HG02840 (cell line): ENCODE data around the gene CEMIP.
"Not testable (repeated sequence)": the region's sequence is repeated elsewhere in the genome, so short reads cannot be mapped to it uniquely, and the experiment has no call there.

Experiments used
- ATAC-seq: cut with Tn5 transposase; IDR thresholded peaks from one replicate; pipeline ENCODE4 v1.9.1; 2021; ENCODE audit warnings: mild to moderate bottlenecking, moderate library complexity, moderate number of reproducible peaks; ENCODE audit not compliant: unreplicated experiment, low FRiP score

CEMIP gene

DNA sequence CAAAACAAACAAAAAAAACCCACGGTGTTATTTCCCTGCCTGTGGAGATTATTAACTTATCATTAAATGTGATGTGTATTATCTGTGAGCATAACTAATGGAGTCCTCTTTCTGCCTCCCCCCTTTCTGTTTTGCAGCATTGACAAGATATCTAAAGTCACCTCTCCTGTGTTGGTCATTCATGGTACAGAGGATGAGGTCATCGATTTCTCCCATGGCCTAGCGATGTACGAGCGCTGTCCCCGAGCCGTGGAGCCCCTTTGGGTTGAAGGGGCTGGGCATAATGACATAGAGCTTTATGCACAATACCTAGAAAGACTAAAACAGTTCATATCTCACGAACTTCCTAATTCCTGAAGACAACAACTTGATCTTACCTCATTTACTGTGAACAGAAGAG, 25.2 kb upstream of the CEMIP start:
- no peak for ATAC-seq

DNA sequence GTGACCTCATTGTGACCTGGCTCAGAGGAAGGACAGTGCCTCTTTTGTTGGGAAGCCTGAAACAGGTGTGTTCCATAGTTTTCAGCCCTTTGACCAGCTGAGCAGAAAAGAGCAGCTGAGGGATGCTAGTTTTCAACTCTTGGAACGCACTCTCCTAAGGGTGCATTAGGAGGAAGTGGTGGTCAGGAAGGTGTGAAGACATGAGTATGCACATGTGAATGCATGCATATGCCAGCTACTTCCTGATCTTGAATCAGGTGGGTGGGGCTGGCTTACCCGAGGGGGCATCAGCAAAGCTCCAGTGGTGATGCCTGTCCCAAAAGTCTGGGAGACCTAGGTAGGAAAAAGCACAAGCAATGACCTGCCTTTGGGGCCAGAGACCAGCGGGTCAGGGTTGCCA, 23.3 kb upstream of the CEMIP start:
- ATAC-seq = no peak

DNA sequence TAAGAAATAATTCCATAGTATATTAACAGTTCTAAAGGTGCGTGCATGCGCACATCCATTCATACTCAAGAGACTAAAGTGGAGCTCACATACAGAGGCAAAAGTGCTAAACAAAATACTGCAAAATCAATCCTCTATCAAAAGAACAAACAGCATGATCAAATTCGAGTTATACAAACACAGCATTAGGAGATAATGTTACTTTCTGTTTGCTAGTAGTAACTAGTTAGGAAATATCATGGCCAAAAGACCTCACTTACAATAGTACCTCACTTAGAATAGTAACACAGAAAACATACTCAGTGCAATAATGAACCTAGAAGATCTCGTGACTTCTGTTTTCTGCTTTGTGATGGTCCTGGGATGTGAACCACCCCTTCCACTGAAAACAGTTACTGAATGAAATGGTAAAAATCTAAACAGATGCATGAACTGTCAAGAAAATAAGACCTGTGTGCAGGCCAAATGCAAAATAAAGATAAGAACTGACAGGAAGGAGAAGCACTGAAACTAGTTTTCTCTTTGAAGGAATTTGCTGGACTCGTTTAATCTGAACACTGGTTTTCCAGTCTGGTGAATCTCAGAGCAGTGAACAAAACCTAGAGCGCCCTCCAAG, 20.9 kb upstream of the CEMIP start:
- no peak for ATAC-seq

DNA sequence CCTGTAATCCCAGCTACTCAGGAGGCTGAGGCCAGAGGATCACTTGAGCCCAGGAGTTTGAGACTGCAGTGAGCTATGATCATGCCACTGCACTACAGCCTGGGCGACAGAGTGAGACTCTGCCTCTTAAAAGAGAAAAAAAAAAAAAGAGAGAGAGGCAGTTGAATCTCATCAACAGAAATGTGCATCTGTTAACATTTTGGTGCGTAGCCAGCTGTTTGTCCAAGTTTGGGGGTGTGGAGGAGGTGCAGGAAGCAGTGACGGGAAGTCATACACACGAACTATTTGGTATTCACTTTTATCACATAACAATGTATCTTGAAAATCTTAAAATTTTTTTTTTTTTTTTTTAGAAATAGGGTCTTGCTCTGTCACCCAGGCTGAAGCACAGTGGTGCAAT, 18.2 kb upstream of the CEMIP start:
- ATAC-seq = no peak

DNA sequence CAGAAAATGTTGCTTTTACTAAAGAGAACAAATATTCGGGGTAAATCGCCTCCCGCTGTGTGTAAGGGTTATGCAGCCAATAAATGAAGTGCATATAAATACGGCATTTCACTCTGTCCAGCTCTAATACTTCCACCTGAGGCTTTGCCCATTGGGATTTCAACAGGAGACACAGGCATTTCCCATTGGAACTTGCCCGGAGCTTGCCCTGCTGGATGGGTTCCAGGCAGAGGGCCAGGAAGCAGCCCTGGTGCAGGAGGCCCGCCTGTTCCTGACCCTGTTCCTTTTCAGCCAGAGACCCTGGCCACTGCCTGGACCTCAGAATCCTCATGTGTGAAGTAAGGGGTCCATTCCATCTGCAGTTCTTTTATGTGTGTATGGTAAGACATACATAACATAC, 17.4 kb upstream of the CEMIP start:
- ATAC-seq = no peak

DNA sequence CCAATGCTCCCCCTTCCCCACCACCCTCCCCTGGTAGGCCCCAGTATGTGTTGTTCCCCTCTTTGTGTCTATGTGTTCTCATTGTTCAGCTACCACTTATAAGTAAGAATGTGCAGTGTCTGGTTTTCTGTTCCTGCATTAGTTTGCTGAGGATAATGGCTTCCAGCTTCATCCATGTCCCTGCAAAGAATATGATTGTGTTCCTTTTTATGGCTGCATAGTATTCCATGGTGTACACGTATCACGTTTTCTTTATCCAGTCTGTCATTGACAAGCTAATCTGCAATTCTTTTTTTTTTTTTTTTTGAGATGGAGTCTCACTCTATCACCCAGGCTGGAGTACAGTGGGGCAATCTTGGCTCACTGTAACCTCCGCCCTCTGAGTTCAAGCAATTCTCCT, 15.9 kb upstream of the CEMIP start:
- not testable (repeated sequence) for ATAC-seq

DNA sequence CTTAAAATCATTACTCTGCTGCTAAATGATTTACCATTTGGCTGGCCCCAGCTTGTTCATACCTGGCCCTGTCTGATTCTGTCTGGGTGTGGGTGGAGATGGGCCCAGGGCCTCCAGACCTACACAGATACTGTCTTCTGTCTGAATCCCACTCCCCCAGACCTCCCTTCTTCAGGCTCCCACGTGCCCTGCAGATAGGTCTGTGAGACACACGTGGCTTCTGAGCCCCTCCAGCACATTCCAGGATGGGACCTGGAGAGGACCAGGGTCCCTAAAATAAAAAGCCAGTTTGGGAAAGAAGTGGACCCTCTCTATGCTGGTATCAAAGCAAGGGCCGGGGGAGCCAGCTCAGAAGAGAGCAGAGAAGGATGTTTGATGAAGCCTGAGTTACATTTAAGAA, 14.6 kb upstream of the CEMIP start:
- ATAC-seq = no peak

DNA sequence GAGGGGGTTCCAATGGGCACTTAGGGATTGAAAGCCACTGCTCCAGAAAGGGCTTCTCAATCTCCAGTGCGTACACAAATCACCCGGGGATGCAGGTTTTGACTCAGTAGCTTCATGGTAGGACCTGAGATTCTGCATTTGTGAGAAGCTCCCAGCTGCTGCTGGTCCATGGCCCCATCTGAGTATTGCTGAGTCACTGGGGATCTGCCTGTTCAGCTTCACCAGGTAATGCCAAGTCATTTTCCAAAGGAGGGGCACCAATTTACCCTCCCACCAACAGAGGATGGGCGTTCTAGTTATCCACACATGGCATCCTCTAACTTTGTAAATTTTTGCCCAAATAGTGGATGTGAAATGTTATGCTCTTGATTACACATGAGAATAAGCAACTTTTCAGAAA, 12.9 kb upstream of the CEMIP start:
- no peak for ATAC-seq

DNA sequence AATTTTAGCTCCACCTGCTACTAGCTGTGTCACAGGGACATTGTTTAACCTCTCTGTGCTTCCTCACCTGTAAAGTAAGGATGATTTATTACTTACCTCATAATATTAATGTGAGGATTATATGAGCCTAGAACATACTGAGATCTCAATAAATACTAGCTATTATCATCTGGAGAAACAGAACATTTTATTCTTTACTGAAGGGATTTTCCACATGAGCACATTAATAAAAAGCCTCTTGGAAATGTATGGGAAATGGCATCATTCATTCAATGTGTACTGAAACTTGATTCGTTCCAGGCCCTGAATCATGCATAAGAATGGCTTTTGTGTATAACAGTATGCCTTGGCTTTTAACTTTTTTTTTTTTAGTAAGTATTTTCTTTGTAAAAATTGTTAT, 11.0 kb upstream of the CEMIP start:
- no peak for ATAC-seq

DNA sequence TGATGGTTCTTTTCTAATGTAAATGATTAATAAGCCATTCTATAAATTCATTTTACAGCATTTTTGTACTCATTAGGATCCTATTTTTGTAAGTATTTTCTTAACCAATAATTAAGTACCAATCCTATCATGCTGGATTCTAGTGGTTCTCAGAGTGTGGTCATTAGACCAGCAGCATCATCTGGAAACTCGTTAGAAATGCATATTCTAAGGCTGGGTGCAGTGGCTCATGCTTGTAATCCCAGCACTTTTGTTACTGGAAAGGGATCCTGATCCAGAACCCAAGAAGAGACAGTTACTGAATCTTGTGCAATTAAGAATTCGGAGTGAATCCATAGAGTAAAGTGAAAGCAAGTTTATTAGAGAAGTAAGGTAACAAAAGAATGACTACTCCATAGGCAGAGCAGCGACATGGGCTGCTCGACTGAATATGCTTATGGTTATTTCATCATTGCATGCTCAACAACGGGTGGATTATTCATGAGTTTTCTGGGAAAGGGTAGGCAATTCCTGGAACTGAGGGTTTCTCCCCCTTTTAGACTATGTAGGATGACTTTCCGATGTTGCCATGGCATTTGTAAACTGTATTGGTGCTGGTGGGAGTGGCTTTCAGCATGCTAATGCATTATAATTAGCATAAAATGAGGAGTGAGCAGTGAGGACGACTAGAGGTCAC, 9.9 kb upstream of the CEMIP start:
- no peak for ATAC-seq

DNA sequence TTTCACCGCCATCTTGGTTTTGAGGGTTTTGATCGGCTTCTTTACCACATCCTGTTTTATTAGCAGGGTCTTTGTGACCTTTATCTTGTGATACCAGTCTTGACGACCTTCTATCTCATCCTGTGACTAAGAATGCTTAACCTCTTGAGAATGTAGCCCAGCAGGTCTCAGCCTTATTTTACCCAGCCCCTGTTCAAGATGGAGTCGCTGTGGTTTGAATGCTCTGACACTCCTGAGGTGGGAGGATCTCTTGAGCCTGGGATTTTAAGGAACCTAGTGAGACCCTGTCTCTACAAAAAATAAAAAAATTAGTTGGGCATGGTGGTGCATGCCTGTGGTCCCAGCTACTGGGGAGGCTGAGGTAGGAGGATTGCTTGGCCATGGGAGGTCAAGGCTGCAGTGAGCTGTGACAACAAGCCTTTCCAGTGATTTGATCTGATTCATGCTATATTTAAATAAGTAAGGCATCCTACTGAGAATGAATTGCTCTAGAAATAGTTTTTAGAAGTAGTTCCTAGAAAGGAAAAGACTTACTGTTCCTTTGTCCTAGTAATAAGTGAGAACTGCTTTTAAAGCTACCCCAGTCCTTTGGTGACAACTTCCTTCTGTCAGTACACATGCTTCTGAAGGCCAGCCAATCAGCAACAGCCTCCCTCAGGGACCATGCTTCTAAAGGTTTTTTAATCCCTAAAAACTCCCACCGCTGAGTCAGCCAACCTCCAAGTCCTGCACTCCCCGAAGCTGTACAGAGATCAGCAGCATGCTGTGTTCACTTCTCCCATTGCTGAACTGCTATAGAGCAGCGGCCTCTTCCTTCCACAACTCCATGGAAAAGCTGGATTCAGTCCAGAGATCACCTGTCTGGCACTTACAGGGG, 9.1 kb upstream of the CEMIP start:
- ATAC-seq = no peak

DNA sequence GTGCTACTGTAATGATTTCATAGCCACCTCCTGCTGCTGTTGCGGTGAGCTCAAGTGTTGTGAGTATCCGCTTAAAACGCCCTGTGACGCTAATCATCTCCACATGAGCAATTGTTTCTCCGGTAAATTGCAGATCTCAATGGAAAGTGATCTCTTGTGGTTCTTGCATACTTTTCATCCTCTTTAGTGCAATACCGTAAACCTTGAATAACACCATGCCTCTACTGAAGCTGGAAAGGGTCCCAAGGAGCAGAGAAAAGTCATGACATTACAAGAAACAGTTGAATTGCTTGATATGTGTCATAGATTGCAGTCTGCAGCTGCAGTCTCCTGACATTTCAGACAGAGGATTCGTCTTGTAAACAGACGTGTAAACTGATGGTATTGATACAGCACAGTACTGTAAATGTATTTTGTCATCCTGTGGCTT, 6.0 kb upstream of the CEMIP start:
- no peak for ATAC-seq

DNA sequence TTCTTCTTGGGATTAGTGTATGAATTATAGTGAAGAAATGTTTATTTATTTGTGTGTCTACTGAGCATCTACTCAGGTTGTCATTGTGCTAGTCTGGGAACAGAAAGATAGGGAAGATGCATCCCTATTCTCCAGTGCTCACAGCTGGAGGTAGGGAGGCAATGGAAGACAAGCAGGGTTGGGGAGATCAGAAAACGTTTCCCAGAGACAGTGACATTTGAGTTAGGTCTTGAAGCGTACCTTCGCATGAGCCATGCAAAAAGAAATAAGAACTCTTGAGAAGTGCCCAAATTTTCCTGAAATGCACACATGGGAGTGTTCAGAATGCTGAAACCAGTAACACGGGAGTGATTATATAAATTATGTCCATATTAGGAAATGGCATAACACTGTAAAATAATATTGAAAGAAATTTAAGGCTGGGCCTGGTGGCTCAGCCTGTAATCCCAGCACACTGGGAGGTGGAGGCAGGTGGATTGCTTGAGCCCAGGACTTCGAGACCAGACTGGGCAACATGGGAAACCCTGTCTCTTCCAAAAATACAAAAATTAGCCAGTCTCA, 5.3 kb upstream of the CEMIP start:
- no peak for ATAC-seq

DNA sequence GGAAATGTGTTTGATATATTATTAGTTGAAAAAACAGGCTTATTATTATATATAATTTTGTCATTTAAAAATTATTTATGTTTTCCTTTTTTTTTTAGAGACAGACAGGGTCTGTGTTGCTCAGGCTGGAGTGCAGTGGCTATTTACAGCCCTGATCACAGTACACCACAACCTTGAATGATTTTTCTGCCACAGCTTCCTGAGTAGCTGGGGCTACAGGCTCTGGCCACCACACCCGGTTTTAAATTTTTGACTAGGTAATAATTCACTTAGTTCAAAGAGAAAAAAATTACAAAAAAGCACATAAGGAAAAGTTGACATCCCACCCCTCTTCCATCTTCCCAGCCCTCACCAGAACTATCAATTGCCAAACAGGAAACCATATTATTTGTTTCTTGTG, 4.7 kb upstream of the CEMIP start:
- ATAC-seq = no peak

DNA sequence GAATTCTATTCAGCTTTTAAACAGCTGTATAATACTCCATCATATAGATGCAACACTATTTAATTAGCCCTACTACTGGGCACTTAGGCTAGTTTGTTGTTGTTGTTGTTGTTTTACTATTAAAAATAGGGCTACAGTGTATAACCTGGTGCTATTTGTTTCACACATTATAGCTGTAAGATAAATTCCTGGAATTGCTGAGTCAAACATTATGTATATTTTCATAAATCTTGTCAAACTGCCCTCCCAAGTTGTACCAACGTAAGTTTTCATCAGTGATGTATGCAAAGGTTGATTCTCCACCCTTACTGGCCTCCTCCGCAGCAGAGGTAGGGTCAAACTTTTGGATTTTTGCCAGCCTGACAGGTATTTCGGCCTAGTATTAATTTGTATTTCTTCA, 3.8 kb upstream of the CEMIP start:
- no peak for ATAC-seq

DNA sequence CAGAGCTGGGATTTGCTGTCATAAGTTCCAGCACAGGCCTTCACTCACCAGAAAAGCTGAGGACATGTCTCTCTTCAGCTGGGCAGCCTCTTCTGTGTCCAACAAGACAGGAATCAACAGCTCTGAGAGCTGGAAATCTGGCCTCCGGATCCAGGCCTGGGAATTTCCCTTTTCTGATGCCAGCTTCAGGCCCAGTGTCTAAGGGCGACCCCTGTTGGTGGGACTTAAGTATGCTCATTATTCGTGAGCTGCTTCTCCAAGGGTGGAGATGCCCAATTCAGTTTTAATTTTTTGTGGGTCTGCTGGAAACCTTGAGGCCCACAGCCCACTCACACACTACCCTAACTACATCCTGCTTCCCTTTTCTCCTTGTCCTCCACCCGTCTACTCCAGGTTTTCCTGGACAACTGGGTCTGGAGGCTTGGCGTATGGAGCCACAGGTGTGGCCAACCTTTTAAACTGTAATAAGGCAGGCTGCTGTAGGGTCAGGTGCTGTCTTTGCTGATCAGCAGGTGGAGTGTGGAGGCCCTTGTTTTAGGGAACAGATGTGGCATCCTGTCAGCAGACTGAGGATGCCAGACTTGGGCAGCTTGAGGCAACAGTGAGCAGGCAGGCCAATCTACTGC, 2.6 kb upstream of the CEMIP start:
- ATAC-seq = no peak

DNA sequence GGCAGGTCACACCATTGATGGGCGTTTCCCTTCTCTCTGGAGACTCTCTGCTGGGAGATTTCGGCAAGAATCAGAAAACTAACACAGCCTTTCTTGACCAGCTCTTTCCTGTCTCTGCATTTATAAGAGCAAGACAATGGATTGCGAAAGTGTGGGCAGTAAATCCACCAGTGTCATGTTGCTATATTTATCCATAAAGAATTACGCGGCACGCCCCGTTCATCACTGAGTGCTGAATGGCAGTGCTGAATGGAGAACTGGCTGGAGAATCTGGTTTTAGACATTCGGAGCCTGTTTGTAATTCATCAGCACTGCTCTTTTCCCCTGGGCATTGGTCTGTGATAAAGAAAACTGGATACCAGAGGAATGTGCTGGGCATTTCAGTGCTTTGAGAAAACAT, 2.0 kb upstream of the CEMIP start:
- no peak for ATAC-seq

DNA sequence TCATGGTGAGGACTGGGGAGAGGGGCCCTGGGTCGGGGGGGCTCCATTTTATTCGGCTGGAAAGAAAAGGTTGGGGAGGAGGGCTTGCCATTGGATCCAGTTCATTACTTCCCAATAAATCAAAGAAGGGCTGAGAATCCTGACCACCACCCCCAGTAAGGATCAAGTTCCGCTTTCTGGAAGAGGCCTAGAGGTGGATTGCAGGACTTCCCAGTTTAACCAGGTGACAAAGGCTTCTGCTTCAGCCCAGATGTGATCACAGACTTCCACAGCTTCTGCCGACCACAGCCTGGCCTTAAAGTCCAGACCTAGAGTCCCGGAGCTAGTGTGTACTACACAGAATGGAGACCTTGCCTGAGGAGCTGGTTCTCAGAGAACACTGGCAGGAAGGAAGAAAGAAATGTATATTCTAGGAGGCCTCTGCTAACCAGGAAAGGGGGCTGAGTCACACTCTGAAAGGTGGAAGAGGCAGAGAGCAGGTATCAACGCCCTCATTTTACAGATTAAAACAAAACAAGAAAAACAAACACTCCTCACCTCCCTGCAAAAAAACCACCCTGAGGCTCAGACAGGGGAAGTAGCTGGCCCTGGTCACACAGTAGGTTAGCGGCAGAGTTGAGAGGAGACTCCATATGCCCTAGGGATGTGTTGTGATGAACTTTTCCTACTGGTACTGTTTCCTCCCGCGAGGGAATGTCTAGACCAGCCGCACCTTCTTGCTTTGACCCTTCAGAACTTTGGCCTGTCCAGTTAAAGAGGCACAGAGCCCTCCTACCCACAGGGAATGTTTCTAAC, 1.1 kb upstream of the CEMIP start:
- no peak for ATAC-seq

DNA sequence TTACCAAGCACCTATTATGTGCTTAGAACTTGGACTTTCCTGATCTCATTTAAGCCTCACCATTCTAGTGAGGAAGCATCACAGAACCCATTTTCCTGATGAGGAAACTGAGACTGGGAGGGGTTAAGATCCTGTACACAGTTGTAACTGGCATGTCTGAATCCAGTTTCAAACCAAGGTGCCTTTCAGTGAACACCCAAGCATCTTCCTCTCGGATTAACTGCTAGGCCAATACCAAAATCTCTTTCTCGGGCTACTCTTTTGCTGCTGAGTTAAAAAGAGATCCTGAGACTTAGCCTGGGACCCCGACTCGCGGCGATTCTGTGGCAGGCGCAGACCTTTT, 578 bp upstream of the CEMIP start:
- no peak for ATAC-seq
